AG04449 (cell line): ENCODE measurements around the gene KCND2.

Experiments used
- CTCF ChIA-PET: fragments of 350-600 bp; formaldehyde crosslinking; extraction: SDS; loops from one replicate; lab custom pipeline; 2021; ENCODE audit warnings: antibody characterized with exemption; lab: Yijun Ruan, JAX
- POLR2A ChIA-PET: fragments of 400-600, 350-600 bp; formaldehyde crosslinking; extraction: SDS; loops from one replicate; lab custom pipeline; 2020; ENCODE audit warnings: antibody characterized with exemption, inconsistent platforms; lab: Yijun Ruan, JAX
- DNase-seq: peaks from one replicate; pipeline ENCODE4 v3.0.0-alpha.2; 2010; ENCODE audit warnings: low read depth, low spot score
- H3K4me3 ChIP-seq: 2 replicates; pipeline ENCODE4 v1.5.1; 2011; ENCODE audit warnings: low read depth, mild to moderate bottlenecking, control low read depth, low read length
- TF ChIP-seq, protein P1 (sequence below): IDR thresholded peaks from one replicate; pipeline ENCODE4 v1.5.1; 2011; ENCODE audit warnings: mild to moderate bottlenecking, moderate library complexity, low read length, control low read depth, inconsistent platforms; ENCODE audit not compliant: insufficient read depth; ENCODE audit errors: missing control alignments

KCND2 gene

GRCh38 chr7:120360918-120361317 lies 87.9 kb downstream of the KCND2 start:
- no peak overlapping the region for H3K4me3 ChIP-seq
- CTCF ChIA-PET, result no interaction called here
- POLR2A ChIA-PET, result no interaction called here
- TF ChIP-seq, protein P1, sequence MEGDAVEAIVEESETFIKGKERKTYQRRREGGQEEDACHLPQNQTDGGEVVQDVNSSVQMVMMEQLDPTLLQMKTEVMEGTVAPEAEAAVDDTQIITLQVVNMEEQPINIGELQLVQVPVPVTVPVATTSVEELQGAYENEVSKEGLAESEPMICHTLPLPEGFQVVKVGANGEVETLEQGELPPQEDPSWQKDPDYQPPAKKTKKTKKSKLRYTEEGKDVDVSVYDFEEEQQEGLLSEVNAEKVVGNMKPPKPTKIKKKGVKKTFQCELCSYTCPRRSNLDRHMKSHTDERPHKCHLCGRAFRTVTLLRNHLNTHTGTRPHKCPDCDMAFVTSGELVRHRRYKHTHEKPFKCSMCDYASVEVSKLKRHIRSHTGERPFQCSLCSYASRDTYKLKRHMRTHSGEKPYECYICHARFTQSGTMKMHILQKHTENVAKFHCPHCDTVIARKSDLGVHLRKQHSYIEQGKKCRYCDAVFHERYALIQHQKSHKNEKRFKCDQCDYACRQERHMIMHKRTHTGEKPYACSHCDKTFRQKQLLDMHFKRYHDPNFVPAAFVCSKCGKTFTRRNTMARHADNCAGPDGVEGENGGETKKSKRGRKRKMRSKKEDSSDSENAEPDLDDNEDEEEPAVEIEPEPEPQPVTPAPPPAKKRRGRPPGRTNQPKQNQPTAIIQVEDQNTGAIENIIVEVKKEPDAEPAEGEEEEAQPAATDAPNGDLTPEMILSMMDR, result no peak
- no peak for DNase-seq

GRCh38 chr7:120363414-120363813 lies 90.4 kb downstream of the KCND2 start:
- CTCF ChIA-PET, result no interaction called here

GRCh38 chr7:120370954-120371353 lies 98.0 kb downstream of the KCND2 start:
- DNase-seq, result no peak
- TF ChIP-seq, protein P1, result no peak
- ChIA-PET POLR2A (no interaction called here), CTCF (no interaction called here)
- no peak overlapping the region for H3K4me3 ChIP-seq

More at GRCh38 chr7:120363414-120363813, 90.4 kb downstream of the KCND2 start:
- no peak overlapping the region for H3K4me3 ChIP-seq
- no peak for DNase-seq
- TF ChIP-seq, protein P1, result no peak
- POLR2A ChIA-PET, result no interaction called here

DNA sequence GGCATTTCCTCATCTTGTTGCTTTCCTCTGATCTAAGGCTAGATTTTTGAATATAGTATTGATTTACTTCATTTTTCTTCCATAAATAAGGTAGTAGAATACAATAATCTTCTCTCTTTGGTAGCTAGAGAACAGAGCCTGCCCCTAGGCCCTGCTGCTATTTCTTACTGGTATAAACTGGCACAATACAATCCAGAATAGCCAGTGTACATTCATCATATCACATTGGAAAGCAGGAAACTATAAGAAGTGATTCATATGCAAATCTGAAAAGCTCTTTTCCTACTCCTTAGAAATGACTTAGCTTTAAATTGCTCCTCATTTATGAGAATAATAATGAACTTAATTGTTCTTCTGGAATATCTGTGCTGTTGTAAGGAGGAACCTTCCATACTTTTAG lies 100.2 kb downstream of the KCND2 start:
- DNase-seq, result no peak
- TF ChIP-seq, protein P1, result no peak
- ChIA-PET CTCF (no interaction called here), POLR2A (no interaction called here)
- H3K4me3 ChIP-seq, result no peak overlapping the region

DNA sequence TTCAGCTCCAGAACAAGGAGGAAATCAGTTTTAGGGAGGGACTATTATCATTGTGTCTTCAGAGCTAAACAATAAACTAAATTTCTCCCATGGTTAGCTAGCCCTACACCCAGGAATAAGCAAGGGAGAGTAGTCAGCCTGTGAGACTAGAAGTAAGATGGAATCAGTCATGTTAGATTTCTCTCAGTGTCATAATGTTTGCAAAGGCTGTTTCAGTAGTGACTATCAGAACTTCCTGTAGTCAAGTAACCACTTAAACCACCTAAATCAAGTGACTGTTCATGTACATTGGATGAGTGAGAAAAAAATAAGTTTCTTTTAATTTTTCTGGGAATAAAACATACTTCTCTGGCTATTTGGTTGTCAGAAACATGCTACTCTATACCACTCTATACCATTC lies 121.6 kb downstream of the KCND2 start:
- no peak for DNase-seq
- CTCF ChIA-PET, result no interaction called here
- H3K4me3 ChIP-seq, result no peak overlapping the region
- TF ChIP-seq, protein P1, result no peak
- POLR2A ChIA-PET, result no interaction called here

- H3K4me3 ChIP-seq, result no peak overlapping the region
- ChIA-PET CTCF (no interaction called here), POLR2A (no interaction called here)
- TF ChIP-seq, protein P1, result no peak
- DNase-seq, result no peak
Measured at GRCh38 chr7:120395526-120396019, 122.6 kb downstream of the KCND2 start.
